ENCODE measurements around the gene UBQLN4. TPM values are rescaled to one million over a fixed set of nuclear protein-coding genes. Genes with fewer than 3 reads are reported as not detected.

UBQLN4 gene
- total and polyA plus RNA-seq, 2 donors (not counting 3 experiments of a cell fraction or from before 2014, with no cell fraction given), result 50.5 to 50.8 TPM

DNA sequence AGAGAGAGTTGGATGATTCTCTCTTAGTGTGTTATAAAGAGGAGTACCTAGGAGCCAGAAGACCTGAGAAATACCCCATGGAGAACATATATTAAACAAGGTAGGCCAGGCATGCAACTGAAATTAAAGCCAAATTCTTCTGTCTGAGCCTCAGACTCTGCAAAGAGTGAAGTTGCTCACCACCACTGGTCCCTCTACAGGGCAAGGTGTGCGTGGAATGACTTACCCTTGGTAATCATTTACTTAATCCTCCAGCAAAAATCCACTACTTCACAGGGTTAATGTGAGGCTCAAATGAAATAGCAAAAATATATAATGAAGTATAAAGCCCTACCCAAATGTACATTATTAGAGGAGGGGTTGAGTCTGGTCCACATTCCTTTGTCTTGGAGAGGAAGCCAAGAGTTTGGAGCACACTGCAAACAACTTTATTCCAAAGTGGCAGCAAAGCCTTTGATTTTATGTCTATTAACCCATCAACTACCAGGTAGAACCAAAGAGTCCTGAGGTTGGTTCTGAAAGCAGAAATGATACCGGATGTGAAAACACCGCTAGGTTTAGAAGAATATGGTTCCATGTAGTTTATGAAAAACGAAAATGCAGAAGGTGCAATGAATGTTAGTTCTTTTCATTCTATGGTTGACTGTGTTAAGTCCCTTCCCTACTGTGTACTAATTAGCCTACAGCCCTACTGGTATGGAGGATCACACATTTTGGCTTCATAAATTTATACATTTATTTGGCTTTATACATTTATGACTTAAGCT is 41.4 kb downstream of the UBQLN4 start:
- H3K4me1 ChIP-seq (ENCODE audit: control insufficient read depth, extremely low read depth, insufficient read depth, low read length), result no peaks in the 10 kb centered on the region
- BruUV-seq (replicated peaks), result no TSS peak
- FAIRE-seq (no peak), DNase-seq (ENCODE audit: low read depth, low spot score) (no peak)
- dilution Hi-C loops (cut with MboI; ENCODE audit: extremely low pct_ligation_motif_present, low sequenced_read_pairs) (no loop called here), intact Hi-C loops (cut with micrococcal nuclease) (no loop called here)
- H3K27ac ChIP-seq (ENCODE audit: insufficient read depth, low read depth, low read length), result no peak overlapping the region
- TF ChIP-seq JUN (IDR thresholded peaks at IDR 0.05; ENCODE audit: borderline replicate concordance, insufficient read depth, insufficient read length, low read depth), result no peak
- TF ChIP-seq GATA2 (IDR thresholded peaks at IDR 0.05; ENCODE audit: insufficient read depth, insufficient read length, low read depth, low read length), result no peak
- TF ChIP-seq POLR2A (IDR thresholded peaks at IDR 0.05; ENCODE audit: low read depth, low read length), result no peak
- no peak for TF ChIP-seq POLR2AphosphoS5 (IDR thresholded peaks at IDR 0.05; ENCODE audit: insufficient read depth, low read depth, low read length)
- no peak for TF ChIP-seq FOS (IDR thresholded peaks at IDR 0.05; ENCODE audit: borderline replicate concordance, insufficient read depth, low read length)
- no peak for TF ChIP-seq MYC (IDR thresholded peaks at IDR 0.05; ENCODE audit: low read depth, low read length)
- TF ChIP-seq, protein P1, sequence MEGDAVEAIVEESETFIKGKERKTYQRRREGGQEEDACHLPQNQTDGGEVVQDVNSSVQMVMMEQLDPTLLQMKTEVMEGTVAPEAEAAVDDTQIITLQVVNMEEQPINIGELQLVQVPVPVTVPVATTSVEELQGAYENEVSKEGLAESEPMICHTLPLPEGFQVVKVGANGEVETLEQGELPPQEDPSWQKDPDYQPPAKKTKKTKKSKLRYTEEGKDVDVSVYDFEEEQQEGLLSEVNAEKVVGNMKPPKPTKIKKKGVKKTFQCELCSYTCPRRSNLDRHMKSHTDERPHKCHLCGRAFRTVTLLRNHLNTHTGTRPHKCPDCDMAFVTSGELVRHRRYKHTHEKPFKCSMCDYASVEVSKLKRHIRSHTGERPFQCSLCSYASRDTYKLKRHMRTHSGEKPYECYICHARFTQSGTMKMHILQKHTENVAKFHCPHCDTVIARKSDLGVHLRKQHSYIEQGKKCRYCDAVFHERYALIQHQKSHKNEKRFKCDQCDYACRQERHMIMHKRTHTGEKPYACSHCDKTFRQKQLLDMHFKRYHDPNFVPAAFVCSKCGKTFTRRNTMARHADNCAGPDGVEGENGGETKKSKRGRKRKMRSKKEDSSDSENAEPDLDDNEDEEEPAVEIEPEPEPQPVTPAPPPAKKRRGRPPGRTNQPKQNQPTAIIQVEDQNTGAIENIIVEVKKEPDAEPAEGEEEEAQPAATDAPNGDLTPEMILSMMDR (IDR thresholded peaks at IDR 0.05; ENCODE audit: extremely low read depth in 1 of 2, insufficient read depth in 1 of 2, low read depth in 1 of 2, low read length in 2 of 2), result no peak
- no peak for TF ChIP-seq EZH2 (IDR thresholded peaks at IDR 0.05; ENCODE audit: borderline replicate concordance, low read depth, low read length, severe bottlenecking)
- TF ChIP-seq, protein P2, sequence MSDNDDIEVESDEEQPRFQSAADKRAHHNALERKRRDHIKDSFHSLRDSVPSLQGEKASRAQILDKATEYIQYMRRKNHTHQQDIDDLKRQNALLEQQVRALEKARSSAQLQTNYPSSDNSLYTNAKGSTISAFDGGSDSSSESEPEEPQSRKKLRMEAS (IDR thresholded peaks at IDR 0.05; ENCODE audit: insufficient read depth, insufficient read length), result no peak
- H3K9me1 ChIP-seq (replicated peaks; ENCODE audit: control insufficient read depth, extremely low read depth, insufficient read depth, low read length), result no peaks in the 10 kb centered on the region
- no peaks in the 10 kb centered on the region for H3K9me3 ChIP-seq (replicated peaks; ENCODE audit: control insufficient read depth, insufficient read depth, low read length)
- no peak overlapping the region for H3K9ac ChIP-seq (replicated peaks; ENCODE audit: extremely low read depth, insufficient read depth, low read length)
- H3K27me3 ChIP-seq (ENCODE audit: control insufficient read depth in 2 of 2, insufficient read depth in 2 of 2, low read length in 2 of 2), result no peaks in the 10 kb centered on the region
- H3K79me2 ChIP-seq (ENCODE audit: control insufficient read depth, insufficient read depth, low read length), result peaks cover 15% of the 10 kb centered on the region
- H3K4me3 ChIP-seq (replicated peaks in 1 of 3; ENCODE audit: insufficient read depth in 1 of 3, low read depth in 1 of 3, low read length in 3 of 3), result no peak overlapping the region
- peaks cover 37 to 48% of the 10 kb centered on the region in 2 experiments for H3K36me3 ChIP-seq (ENCODE audit: control insufficient read depth in 2 of 2, extremely low read depth in 1 of 2, insufficient read depth in 2 of 2, low read length in 2 of 2)
- no peak overlapping the region for H2AFZ ChIP-seq (ENCODE audit: low read depth, low read length)
- ChIA-PET POLR2A (no interaction called here), CTCF (interaction anchor here (1.0 kb wide), 1 partner anchor 54 kb away, joined by 3 read pairs; no protein-coding TSS in a partner anchor)
- no peaks in the 10 kb centered on the region for H4K20me1 ChIP-seq (replicated peaks; ENCODE audit: control insufficient read depth, extremely low read depth, insufficient read depth, low read length)
- no peak overlapping the region for H3K4me2 ChIP-seq (ENCODE audit: insufficient read depth, low read length)

All from endothelial cell of umbilical vein (primary cell).